M059J (cell line): ENCODE data around the gene ADIPOR2. TPM values are rescaled to one million over a fixed set of nuclear protein-coding genes. Genes with fewer than 3 reads are reported as not detected.
"Not testable (repeated sequence)": the region's sequence is repeated elsewhere in the genome, so short reads cannot be mapped to it uniquely, and the experiment has no call there.

Experiments used
- DNase-seq: peaks from one replicate; pipeline ENCODE4 v3.0.0-alpha.2; 2012; ENCODE audit warnings: low read depth
- total RNA-seq: library from RNA; depleted of rRNA; stranded (reverse); fragments of >200 nt; shearing (Covaris generic); gene quantifications from 2 replicates; pipeline ENCODE4 v1.2.3, GENCODE V29; 2014

Gene ADIPOR2
- total RNA-seq, 1 experiment from 2014 or later, result 42.0 TPM

- DNase-seq, result no peak
Measured at GRCh38 chr12:1732914-1733313, 42.0 kb downstream of the ADIPOR2 start.

GRCh38 chr12:1733712-1734111 is 42.8 kb downstream of the ADIPOR2 start:
- not testable (repeated sequence) for DNase-seq

GRCh38 chr12:1737652-1738286 is 46.9 kb downstream of the ADIPOR2 start:
- DNase-seq, result no peak

- no peak for DNase-seq
Measured at GRCh38 chr12:1738446-1738845, 47.6 kb downstream of the ADIPOR2 start.

- DNase-seq, result no peak
Measured at GRCh38 chr12:1739368-1739767, 48.5 kb downstream of the ADIPOR2 start.

- no peak for DNase-seq
Measured at GRCh38 chr12:1740161-1740948, 49.5 kb downstream of the ADIPOR2 start.

GRCh38 chr12:1741154-1741949 is 50.5 kb downstream of the ADIPOR2 start:
- DNase-seq, result peak; percentile 39

GRCh38 chr12:1744932-1745331 is 54.1 kb downstream of the ADIPOR2 start:
- peak; percentile 26 for DNase-seq

GRCh38 chr12:1747609-1748008 is 56.7 kb downstream of the ADIPOR2 start:
- DNase-seq, result no peak

- no peak for DNase-seq
Measured at GRCh38 chr12:1749019-1749418, 58.1 kb downstream of the ADIPOR2 start.

GRCh38 chr12:1750300-1750699 is 59.4 kb downstream of the ADIPOR2 start:
- no peak for DNase-seq

- no peak for DNase-seq
Measured at GRCh38 chr12:1758376-1758775, 67.5 kb downstream of the ADIPOR2 start.

- peak; percentile 64 for DNase-seq
Measured at GRCh38 chr12:1758887-1759286, 68.0 kb downstream of the ADIPOR2 start.

- peak; percentile 90 for DNase-seq
Measured at GRCh38 chr12:1760566-1761382, 69.9 kb downstream of the ADIPOR2 start.

GRCh38 chr12:1761857-1762256 is 71.0 kb downstream of the ADIPOR2 start:
- DNase-seq, result no peak

- DNase-seq, result no peak
Measured at GRCh38 chr12:1763153-1763552, 72.3 kb downstream of the ADIPOR2 start.

- DNase-seq, result no peak
Measured at GRCh38 chr12:1766110-1766509, 75.2 kb downstream of the ADIPOR2 start.

- DNase-seq, result no peak
Measured at GRCh38 chr12:1767407-1768090, 76.7 kb downstream of the ADIPOR2 start.

- DNase-seq, result no peak
Measured at GRCh38 chr12:1768615-1769014, 77.7 kb downstream of the ADIPOR2 start.

- DNase-seq, result no peak
Measured at GRCh38 chr12:1769809-1770494, 79.1 kb downstream of the ADIPOR2 start.
